SK-N-SH (cell line): ENCODE measurements around the gene GCH1. TPM values are rescaled to one million over a fixed set of nuclear protein-coding genes. Genes with fewer than 3 reads are reported as not detected.

ENCODE experiments used
- CTCF ChIA-PET: fragments of 300-600, 350-600 bp; formaldehyde crosslinking; extraction: SDS; loops from one replicate; lab custom pipeline; 2021; lab: Yijun Ruan, JAX
- POLR2A ChIA-PET: fragments of 350-600 bp; sonication (Branson Sonifier 250); formaldehyde crosslinking; extraction: SDS; loops from one replicate; lab custom pipeline; 2020; ENCODE audit warnings: antibody characterized with exemption, inconsistent platforms; lab: Yijun Ruan, JAX
- DNase-seq: peaks from one replicate; pipeline ENCODE4 v3.0.0; 2012
- H2AFZ ChIP-seq: fragments of 200-600 bp; sonication (generic); 2 replicates; pipeline ENCODE4 v1.8.1; 2016; ENCODE audit warnings: antibody characterized with exemption, mild to moderate bottlenecking, low read depth
- H3F3A ChIP-seq: fragments of 200-600 bp; sonication (generic); replicated peaks from 2 replicates; pipeline ENCODE3; 2016; ENCODE audit warnings: antibody characterized with exemption, mild to moderate bottlenecking; ENCODE audit not compliant: insufficient read depth
- H3K27ac ChIP-seq, 2 experiments: fragments of 200-500 bp in 1 of 2; fragments of 200-600 bp in 1 of 2; sonication (Bioruptor generic) in 1 of 2; sonication (generic), shearing (Covaris generic) in 1 of 2; 2 replicates each; pipeline versions ENCODE4 v1.5.1 to v1.6.1; 2014 to 2016; ENCODE audit warnings: low read depth in 2 of 2, inconsistent platforms in 1 of 2, low read length in 1 of 2, mild to moderate bottlenecking in 1 of 2, mixed read lengths in 1 of 2
- H3K27me3 ChIP-seq: fragments of 200-600 bp; sonication (generic), shearing (Covaris generic); 2 replicates; pipeline ENCODE4 v1.6.1; 2016; ENCODE audit warnings: mixed run types; ENCODE audit not compliant: insufficient read depth
- H3K36me3 ChIP-seq, 2 experiments: fragments of 200-500 bp in 1 of 2; fragments of 200-600 bp in 1 of 2; sonication (Bioruptor generic) in 1 of 2; sonication (generic) in 1 of 2; replicated peaks in 1 of 2; 2 replicates each; pipeline versions ENCODE3 to v1.5.1; 2014 to 2016; ENCODE audit warnings: low read length in 1 of 2, mild to moderate bottlenecking in 1 of 2; ENCODE audit not compliant: insufficient read depth in 2 of 2, control insufficient read depth in 1 of 2
- H3K4me1 ChIP-seq, 2 experiments: fragments of 200-500 bp in 1 of 2; fragments of 200-600 bp in 1 of 2; sonication (Bioruptor generic) in 1 of 2; sonication (generic), shearing (Covaris generic) in 1 of 2; 2 replicates each; pipeline versions ENCODE4 v1.5.1 to v1.6.1; 2014 to 2016; ENCODE audit warnings: low read depth in 1 of 2, low read length in 1 of 2, mixed run types in 1 of 2; ENCODE audit not compliant: insufficient read depth in 2 of 2, control insufficient read depth in 1 of 2
- H3K4me2 ChIP-seq: fragments of 200-600 bp; sonication (generic), shearing (Covaris generic); 2 replicates; pipeline ENCODE4 v1.6.1; 2017; ENCODE audit warnings: mixed run types
- H3K4me3 ChIP-seq, 2 experiments: fragments of 200-500 bp in 1 of 2; fragments of 200-600 bp in 1 of 2; sonication (Bioruptor generic) in 1 of 2; sonication (generic), shearing (Covaris generic) in 1 of 2; 2 replicates each; pipeline versions ENCODE4 v1.5.1 to v1.8.1; 2014 to 2016; ENCODE audit warnings: low read depth in 2 of 2, inconsistent platforms in 1 of 2, low read length in 1 of 2, mild to moderate bottlenecking in 1 of 2, mixed read lengths in 1 of 2, moderate library complexity in 1 of 2
- H3K79me2 ChIP-seq: fragments of 200-600 bp; sonication (generic); 2 replicates; pipeline ENCODE4 v1.8.1; 2017; ENCODE audit warnings: mild to moderate bottlenecking; ENCODE audit not compliant: insufficient read depth
- H3K9ac ChIP-seq: fragments of 200-600 bp; sonication (generic); 2 replicates; pipeline ENCODE4 v1.6.1; 2017; ENCODE audit warnings: mixed run types
- H3K9me2 ChIP-seq: fragments of 200-600 bp; sonication (generic); 2 replicates; pipeline ENCODE4 v1.6.1; 2017; ENCODE audit warnings: mixed run types
- H3K9me3 ChIP-seq: fragments of 200-600 bp; sonication (generic); 2 replicates; pipeline ENCODE4 v1.6.1; 2017; ENCODE audit warnings: mixed run types, mild to moderate bottlenecking, moderate library complexity
- H4K20me1 ChIP-seq: fragments of 200-600 bp; sonication (generic); 2 replicates; pipeline ENCODE4 v1.6.1; 2017; ENCODE audit warnings: mild to moderate bottlenecking, mixed run types; ENCODE audit not compliant: insufficient read depth
- GABPA ChIP-seq: IDR thresholded peaks from 2 replicates; pipeline ENCODE4 v1.4.0; 2012; ENCODE audit warnings: low read depth, mild to moderate bottlenecking
- MXI1 ChIP-seq: IDR thresholded peaks from 2 replicates; pipeline ENCODE4 v1.6.1; 2012; ENCODE audit warnings: mild to moderate bottlenecking, low read depth, low read length, improper control_type of control experiment
- NRF1 ChIP-seq: IDR thresholded peaks from 2 replicates; pipeline ENCODE4 v1.6.1; 2012; ENCODE audit warnings: low read depth, mild to moderate bottlenecking, low read length
- RCOR1 ChIP-seq: fragments of 150-350 bp; IDR thresholded peaks from 2 replicates; pipeline ENCODE4 v1.6.1; 2017; ENCODE audit warnings: antibody characterized with exemption, low read length
- RFX5 ChIP-seq: IDR thresholded peaks from 2 replicates; pipeline ENCODE4 v1.6.1; 2012; ENCODE audit warnings: mild to moderate bottlenecking, improper control_type of control experiment, low read length
- SIN3A ChIP-seq: IDR thresholded peaks from 2 replicates; pipeline ENCODE4 v1.6.1; 2012; ENCODE audit warnings: low read depth, mild to moderate bottlenecking, low read length, moderate library complexity, borderline replicate concordance
- YY1 ChIP-seq: IDR thresholded peaks from 2 replicates; pipeline ENCODE4 v1.4.0; 2012; ENCODE audit warnings: low read depth, mild to moderate bottlenecking
- WGBS: methylation state at CpG from one replicate; pipeline ENCODE4 v1.1.6; 2017; ENCODE audit warnings: low lambda C conversion rate; 5-methylcytosine and 5-hydroxymethylcytosine counted together
- polyA plus RNA-seq, 3 experiments: library from polyadenylated mRNA; depleted of rRNA; stranded (reverse); fragments of >200 nt; gene quantifications; 2 replicates each; pipeline ENCODE4 v1.2.3, GENCODE V29; 2012
- TF ChIP-seq, protein P1 (sequence below): fragments of 150-350 bp; IDR thresholded peaks from 2 replicates; pipeline ENCODE4 v1.6.1; 2017; ENCODE audit warnings: antibody characterized with exemption, low read length, low read depth, borderline replicate concordance
- TF ChIP-seq, protein P2 (sequence below): IDR thresholded peaks from 2 replicates; pipeline ENCODE4 v1.4.0; 2012; ENCODE audit warnings: low read depth

Gene GCH1
- polyA plus RNA-seq, 1 of the 3 experiments (the other 2 are of a cell fraction) = 2.2 TPM

DNA sequence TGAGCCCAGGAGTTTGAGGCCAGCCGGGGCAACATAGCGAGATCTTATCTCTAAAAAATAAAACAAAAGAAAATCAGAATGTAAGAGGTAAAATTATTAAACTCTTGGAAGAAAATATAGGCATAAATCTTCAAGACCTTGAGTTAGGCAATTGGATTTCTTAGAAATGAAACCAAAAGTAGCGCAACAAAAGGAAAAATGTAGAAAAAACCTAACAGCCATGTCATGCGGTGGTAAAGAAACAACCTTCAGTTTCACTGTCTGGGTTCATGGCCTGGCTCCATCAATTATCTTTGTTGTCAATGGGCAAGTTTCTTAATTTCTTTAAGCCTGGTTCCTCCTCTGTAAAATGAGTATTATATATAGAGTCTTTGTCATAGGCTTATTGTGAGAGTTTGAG is 5.6 kb upstream of the GCH1 start:
- Histone ChIP-seq H3F3A (no peaks in the 10 kb centered on the region), H3K9me2 (no peaks in the 10 kb centered on the region), H3K4me1 (peaks cover 0 to 2% of the 10 kb centered on the region in 2 experiments; a peak in 1 of 4 replicates), H2AFZ (no peak overlapping the region), H3K79me2 (no peaks in the 10 kb centered on the region), H4K20me1 (no peaks in the 10 kb centered on the region), H3K27me3 (no peaks in the 10 kb centered on the region), H3K9me3 (no peaks in the 10 kb centered on the region), H3K4me3 (no peak overlapping the region), H3K27ac (no peak overlapping the region), H3K9ac (no peak overlapping the region), H3K36me3 (no peaks in the 10 kb centered on the region)
- CTCF ChIA-PET = no interaction called here
- no peak for DNase-seq
- 94% methylated on average over 4 of the region's 4 CpGs for WGBS
- POLR2A ChIA-PET = no interaction called here
- TF ChIP-seq RCOR1 = no peak
- no peak for TF ChIP-seq RFX5
- TF ChIP-seq, protein P1, sequence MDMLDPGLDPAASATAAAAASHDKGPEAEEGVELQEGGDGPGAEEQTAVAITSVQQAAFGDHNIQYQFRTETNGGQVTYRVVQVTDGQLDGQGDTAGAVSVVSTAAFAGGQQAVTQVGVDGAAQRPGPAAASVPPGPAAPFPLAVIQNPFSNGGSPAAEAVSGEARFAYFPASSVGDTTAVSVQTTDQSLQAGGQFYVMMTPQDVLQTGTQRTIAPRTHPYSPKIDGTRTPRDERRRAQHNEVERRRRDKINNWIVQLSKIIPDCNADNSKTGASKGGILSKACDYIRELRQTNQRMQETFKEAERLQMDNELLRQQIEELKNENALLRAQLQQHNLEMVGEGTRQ = no peak
- TF ChIP-seq YY1 = no peak
- no peak for TF ChIP-seq SIN3A
- TF ChIP-seq, all 33 proteins: peak for 0
- no peak overlapping the region for H3K4me2 ChIP-seq

DNA sequence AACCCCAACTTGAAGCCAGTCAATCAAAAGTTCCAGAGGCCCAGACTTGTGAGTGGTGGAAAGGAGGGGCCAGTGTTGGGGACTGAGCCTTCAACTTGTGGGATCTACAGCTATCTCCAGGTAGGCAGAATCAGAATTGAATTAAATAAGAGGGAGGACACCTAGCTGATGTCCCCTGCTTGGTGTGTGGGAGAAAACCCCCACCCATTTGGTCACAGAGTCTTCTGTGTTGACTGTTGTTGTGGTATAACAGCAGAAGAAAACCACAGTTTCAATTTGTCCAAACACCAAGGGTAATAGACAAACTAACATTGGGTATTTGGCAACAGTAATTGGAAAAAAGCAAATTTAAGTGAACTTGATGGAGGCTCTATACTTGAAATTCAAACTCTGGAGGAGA is 3.4 kb upstream of the GCH1 start:
- Histone ChIP-seq H3K9ac (no peak overlapping the region), H3K4me3 (no peak overlapping the region), H4K20me1 (no peaks in the 10 kb centered on the region), H3K27me3 (no peaks in the 10 kb centered on the region), H3F3A (no peaks in the 10 kb centered on the region), H3K4me1 (peaks cover 1 to 4% of the 10 kb centered on the region in 2 experiments; a peak in 1 of 4 replicates), H3K27ac (no peak overlapping the region), H3K79me2 (no peaks in the 10 kb centered on the region), H3K4me2 (no peak overlapping the region), H3K9me3 (no peaks in the 10 kb centered on the region), H3K9me2 (no peaks in the 10 kb centered on the region), H3K36me3 (no peaks in the 10 kb centered on the region), H2AFZ (no peak overlapping the region)
- CTCF ChIA-PET = no interaction called here
- POLR2A ChIA-PET = no interaction called here
- TF ChIP-seq RFX5 = no peak
- DNase-seq = no peak

DNA sequence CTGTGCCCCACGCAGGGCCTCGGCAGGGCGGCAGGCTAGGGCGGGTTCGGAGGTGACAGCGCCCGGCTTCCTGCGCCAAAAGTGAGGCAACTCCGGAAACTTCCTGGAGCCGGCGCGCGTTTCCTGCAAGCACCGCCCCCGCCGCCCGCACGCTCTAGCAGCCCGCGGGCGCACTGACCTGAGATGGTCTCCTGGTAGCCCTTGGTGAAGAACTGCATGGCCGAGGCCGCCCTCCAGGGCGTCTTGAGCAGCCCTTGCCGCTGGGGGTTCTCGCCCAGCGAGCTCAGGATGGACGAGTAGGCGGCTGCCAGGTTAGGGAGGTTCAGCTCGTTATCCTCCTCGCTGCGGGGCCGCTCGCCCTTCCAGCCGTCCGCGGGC is 494 bp downstream of the GCH1 start:
- peak; percentile 70 for DNase-seq
- no peaks in the 10 kb centered on the region for H3K79me2 ChIP-seq
- H4K20me1 ChIP-seq = no peaks in the 10 kb centered on the region
- ChIA-PET CTCF (interaction anchor here (0.7 to 5.4 kb wide), 15 partner anchors 11 to 338 kb away, joined by 3 to 54 read pairs (median 5); partner anchors contain the start of gene MAPK1IP1L), POLR2A (interaction anchor here (0.6 to 1.9 kb wide), 11 partner anchors 10 to 145 kb away, joined by 3 to 16 read pairs (median 4); no protein-coding TSS in a partner anchor)
- no peak for TF ChIP-seq NRF1
- TF ChIP-seq RFX5 = no peak
- 0 out of 2 replicates have a peak, but pooled peaks have one; percentile 30 for TF ChIP-seq MXI1
- TF ChIP-seq GABPA = peak; percentile 23; the same call in 1 of the 2 replicates
- TF ChIP-seq, protein P2, sequence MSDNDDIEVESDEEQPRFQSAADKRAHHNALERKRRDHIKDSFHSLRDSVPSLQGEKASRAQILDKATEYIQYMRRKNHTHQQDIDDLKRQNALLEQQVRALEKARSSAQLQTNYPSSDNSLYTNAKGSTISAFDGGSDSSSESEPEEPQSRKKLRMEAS = peak; percentile 27; the same call in 1 of the 2 replicates
- peak overlapping the region; percentile 80 to 82 for H3K4me3 ChIP-seq
- H3K27me3 ChIP-seq = no peaks in the 10 kb centered on the region
- H3K9me3 ChIP-seq = no peaks in the 10 kb centered on the region
- H3F3A ChIP-seq = no peaks in the 10 kb centered on the region
- no peaks in the 10 kb centered on the region for H3K36me3 ChIP-seq
- H2AFZ ChIP-seq = peak overlapping the region; percentile 97
- peaks cover 4 to 5% of the 10 kb centered on the region in 2 experiments; a peak in 1 of 4 replicates for H3K4me1 ChIP-seq
- peak overlapping the region; percentile 57; the same call in 1 of the 2 replicates for H3K9ac ChIP-seq
- H3K9me2 ChIP-seq = no peaks in the 10 kb centered on the region
- peak overlapping the region; percentile 99 for H3K4me2 ChIP-seq
- peak overlapping the region; percentile 11 to 83; a peak in 3 of 4 replicates for H3K27ac ChIP-seq
- no CpG with 5 or more reads among the region's 37 CpGs for WGBS
